Ovary (tissue), 3 donors: Measurements from ENCODE around the gene ACTN1.

Experiments
- CTCF ChIP-seq, 3 donors: fragments of 450-650 bp in 2 of 3; fragments of 200-600 bp in 1 of 3; IDR thresholded peaks; one replicate each; pipeline versions ENCODE4 v1.5.1 to v1.8.0; 2016 to 2022; ENCODE audit warnings: antibody characterized with exemption in 3 of 3, mild to moderate bottlenecking in 1 of 3
- EP300 ChIP-seq: sonication (generic); formaldehyde crosslinking; IDR thresholded peaks from one replicate; pipeline ENCODE4 v1.6.1; 2017; ENCODE audit warnings: antibody characterized with exemption
- POLR2A ChIP-seq: fragments of 450-650 bp; IDR thresholded peaks from one replicate; pipeline ENCODE4 v1.6.1; 2017; ENCODE audit warnings: antibody characterized with exemption, mild to moderate bottlenecking, moderate library complexity
- donor health status: DM: no; HTN: no; CAD: no.

- TF ChIP-seq CTCF (IDR thresholded peaks at IDR 0.05) (no peak), POLR2A (no peak), EP300 (no peak)
Measured at GRCh38 chr14:68937471-68938270, 41.4 kb downstream of the ACTN1 start.
